BJ (cell line): ENCODE data around the gene SCN11A. TPM values are rescaled to one million over a fixed set of nuclear protein-coding genes. Genes with fewer than 3 reads are reported as not detected.

Source experiments
- CTCF ChIA-PET: fragments of 350-600 bp; formaldehyde crosslinking; extraction: SDS; loops from one replicate; lab custom pipeline; 2021; ENCODE audit warnings: antibody characterized with exemption, inconsistent platforms; lab: Yijun Ruan, JAX
- POLR2A ChIA-PET: fragments of 300-600 bp; sonication (Branson Sonifier 250); formaldehyde crosslinking; extraction: SDS; loops from one replicate; lab custom pipeline; 2021; ENCODE audit warnings: antibody characterized with exemption; lab: Charles Lee
- DNase-seq: peaks from one replicate; pipeline ENCODE4 v3.0.0-alpha.2; 2011; ENCODE audit warnings: low read depth
- H3K27me3 ChIP-seq: 2 replicates; pipeline ENCODE4 v1.6.0; 2011; ENCODE audit warnings: low read length; ENCODE audit not compliant: control insufficient read depth, insufficient read depth
- H3K36me3 ChIP-seq: 2 replicates; pipeline ENCODE4 v1.5.1; 2011; ENCODE audit warnings: low read length; ENCODE audit not compliant: control insufficient read depth, insufficient read depth
- H3K4me3 ChIP-seq: 2 replicates; pipeline ENCODE4 v1.5.1; 2011; ENCODE audit warnings: low read depth, mild to moderate bottlenecking, control low read depth, low read length
- polyA plus RNA-seq: library from polyadenylated mRNA; depleted of rRNA; stranded (reverse); fragments of >200 nt; gene quantifications from 2 replicates; pipeline ENCODE4 v1.2.3, GENCODE V29; 2011
- TF ChIP-seq, protein P1 (sequence below): IDR thresholded peaks from 2 replicates; pipeline ENCODE4 v1.5.1; 2011; ENCODE audit warnings: low read depth, mild to moderate bottlenecking, control low read depth, inconsistent platforms, low read length, moderate library complexity; ENCODE audit not compliant: insufficient read depth

The SCN11A gene
- polyA plus RNA-seq, 1 experiment = 0.02 TPM

DNA sequence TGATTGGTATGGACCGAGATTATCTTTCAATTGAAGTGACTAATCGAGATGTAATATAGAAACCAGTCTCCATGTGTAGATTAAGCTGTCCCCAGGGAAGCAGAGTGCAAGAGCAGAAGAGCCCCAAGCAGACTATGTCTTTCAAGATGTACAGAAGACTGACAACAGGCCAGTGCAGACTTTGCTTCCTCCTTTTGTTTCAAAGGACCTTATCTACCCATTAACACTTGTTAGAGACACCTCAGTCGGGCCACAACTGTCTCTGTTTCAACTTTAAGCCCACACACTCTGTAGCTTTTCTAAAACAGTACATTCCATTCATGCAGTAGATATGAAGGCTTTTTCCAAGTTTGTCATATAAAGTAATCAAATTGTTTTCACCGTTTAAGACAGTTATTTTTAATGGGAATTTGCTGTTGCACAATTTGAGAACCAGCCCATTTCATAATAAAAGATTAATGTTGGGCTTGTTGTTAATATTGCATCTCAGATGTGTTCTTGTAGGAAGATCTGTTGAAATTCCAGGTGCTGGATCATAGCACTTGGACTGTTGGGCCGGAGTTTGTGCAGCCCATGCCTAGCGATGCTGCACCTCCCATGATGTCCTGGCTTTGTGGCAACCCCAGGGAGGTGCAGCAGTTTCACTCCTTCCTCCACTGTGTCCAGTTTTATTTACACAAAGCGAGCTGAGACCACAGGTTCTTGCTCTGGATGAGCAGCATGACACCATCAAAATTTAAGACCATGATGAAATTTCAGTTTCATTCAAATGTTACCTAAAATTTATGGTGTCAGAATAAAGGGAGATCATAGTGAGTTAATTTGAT lies 43.3 kb upstream of the SCN11A start:
- Histone ChIP-seq H3K36me3 (peaks cover 34% of the 10 kb centered on the region), H3K4me3 (no peak overlapping the region), H3K27me3 (no peaks in the 10 kb centered on the region)
- TF ChIP-seq, protein P1, sequence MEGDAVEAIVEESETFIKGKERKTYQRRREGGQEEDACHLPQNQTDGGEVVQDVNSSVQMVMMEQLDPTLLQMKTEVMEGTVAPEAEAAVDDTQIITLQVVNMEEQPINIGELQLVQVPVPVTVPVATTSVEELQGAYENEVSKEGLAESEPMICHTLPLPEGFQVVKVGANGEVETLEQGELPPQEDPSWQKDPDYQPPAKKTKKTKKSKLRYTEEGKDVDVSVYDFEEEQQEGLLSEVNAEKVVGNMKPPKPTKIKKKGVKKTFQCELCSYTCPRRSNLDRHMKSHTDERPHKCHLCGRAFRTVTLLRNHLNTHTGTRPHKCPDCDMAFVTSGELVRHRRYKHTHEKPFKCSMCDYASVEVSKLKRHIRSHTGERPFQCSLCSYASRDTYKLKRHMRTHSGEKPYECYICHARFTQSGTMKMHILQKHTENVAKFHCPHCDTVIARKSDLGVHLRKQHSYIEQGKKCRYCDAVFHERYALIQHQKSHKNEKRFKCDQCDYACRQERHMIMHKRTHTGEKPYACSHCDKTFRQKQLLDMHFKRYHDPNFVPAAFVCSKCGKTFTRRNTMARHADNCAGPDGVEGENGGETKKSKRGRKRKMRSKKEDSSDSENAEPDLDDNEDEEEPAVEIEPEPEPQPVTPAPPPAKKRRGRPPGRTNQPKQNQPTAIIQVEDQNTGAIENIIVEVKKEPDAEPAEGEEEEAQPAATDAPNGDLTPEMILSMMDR = no peak
- no peak for DNase-seq
- CTCF ChIA-PET = interaction anchor here (2.6 kb wide), 1 partner anchor 197 kb away, joined by 11 read pairs; no protein-coding TSS in a partner anchor
- POLR2A ChIA-PET = interaction anchor here (0.6 kb wide), 1 partner anchor 42 kb away, joined by 3 read pairs; no protein-coding TSS in a partner anchor

DNA sequence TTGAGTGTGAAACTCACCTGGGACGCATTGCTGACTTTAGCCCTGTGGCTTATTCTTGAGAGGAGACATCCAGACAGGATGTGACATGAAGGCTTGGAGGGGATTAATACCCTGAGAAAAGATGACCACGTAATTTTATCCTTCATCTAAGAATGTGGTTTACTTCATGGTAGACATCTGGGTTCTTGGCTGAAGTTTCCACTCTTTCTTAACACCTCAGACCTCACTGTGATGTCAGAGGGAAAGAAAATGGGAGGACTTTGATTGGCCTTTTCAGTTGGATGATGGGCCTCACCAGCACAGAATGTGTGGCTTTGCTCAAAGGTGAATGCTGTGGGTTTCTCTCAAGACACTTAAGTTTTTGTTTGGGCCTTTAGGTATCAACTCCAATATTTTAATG lies 39.2 kb upstream of the SCN11A start:
- Histone ChIP-seq H3K27me3 (no peaks in the 10 kb centered on the region), H3K36me3 (peaks cover 8% of the 10 kb centered on the region), H3K4me3 (no peak overlapping the region)
- no peak for DNase-seq
- TF ChIP-seq, protein P1 = no peak
- ChIA-PET POLR2A (no interaction called here), CTCF (interaction anchor here (1.9 kb wide), 1 partner anchor 197 kb away, joined by 5 read pairs; no protein-coding TSS in a partner anchor)

DNA sequence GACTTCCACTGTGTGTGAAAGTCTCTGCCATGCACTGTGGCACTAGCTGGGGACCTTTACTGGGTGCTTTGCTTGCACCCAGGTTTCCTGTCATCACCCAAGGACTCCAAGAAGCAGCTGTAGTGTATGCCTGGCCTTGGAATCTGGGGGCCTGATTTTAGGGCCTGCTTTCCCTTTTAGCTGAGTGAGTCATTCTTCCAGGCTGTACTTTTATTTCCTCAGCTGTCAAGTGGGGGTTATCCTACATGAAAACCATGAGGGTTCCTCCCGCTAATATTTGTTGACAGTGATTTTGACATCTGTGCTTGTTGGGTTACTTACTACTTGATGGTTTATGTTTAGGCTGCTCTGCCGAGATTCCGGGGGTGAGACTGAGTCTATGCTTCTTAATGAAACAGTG lies 37.1 kb upstream of the SCN11A start:
- ChIA-PET CTCF (interaction anchor here (1.3 to 2.4 kb wide), 3 partner anchors 12 to 58 kb away, joined by 4 to 10 read pairs (median 5); no protein-coding TSS in a partner anchor), POLR2A (no interaction called here)
- Histone ChIP-seq H3K27me3 (no peaks in the 10 kb centered on the region), H3K4me3 (no peak overlapping the region), H3K36me3 (peaks cover 6% of the 10 kb centered on the region)
- TF ChIP-seq, protein P1 = no peak
- no peak for DNase-seq

DNA sequence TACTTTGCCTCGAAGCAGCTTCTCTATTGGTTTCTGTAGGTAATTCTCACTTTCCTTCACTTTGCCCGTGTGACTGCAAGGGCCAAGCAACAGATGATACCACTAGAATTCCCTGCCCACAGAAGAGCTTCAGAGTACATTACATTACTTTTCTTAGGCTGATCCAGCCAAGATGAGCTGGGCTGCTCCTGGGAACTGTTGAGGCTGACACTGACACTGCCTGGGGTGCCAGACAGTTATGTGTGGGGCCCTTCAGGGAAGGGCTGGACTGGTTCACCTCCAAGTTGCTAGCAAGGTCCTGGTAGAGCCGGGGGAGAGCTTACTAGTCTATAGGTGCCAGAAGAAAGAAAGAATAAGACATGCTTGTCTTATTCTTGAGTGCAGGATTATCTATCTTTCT lies 36.7 kb upstream of the SCN11A start:
- ChIA-PET POLR2A (no interaction called here), CTCF (interaction anchor here (1.2 to 2.4 kb wide), 6 partner anchors 8 to 200 kb away, joined by 3 to 10 read pairs (median 4); no protein-coding TSS in a partner anchor)
- H3K4me3 ChIP-seq = no peak overlapping the region
- peaks cover 6% of the 10 kb centered on the region for H3K36me3 ChIP-seq
- TF ChIP-seq, protein P1 = no peak
- DNase-seq = no peak
- no peaks in the 10 kb centered on the region for H3K27me3 ChIP-seq

DNA sequence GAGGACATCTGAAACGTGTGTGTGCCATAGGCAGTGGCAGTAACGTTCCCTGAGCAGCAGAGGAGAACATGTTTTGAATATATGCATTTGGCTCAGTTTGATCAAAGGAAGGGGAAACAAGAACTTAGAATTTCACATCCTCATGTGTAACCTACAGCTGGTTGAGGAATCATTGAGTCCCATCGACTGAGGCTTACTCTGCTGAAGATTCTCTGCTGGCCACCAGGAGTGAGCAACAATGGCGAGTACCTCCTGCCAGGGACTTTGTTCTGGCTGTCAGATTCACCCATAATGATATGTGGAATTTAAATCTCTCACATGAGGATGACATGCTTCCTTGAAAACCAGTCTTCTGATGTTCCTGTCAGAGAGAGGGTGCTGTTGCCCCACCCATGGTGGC lies 34.4 kb upstream of the SCN11A start:
- ChIA-PET POLR2A (no interaction called here), CTCF (no interaction called here)
- H3K4me3 ChIP-seq = no peak overlapping the region
- TF ChIP-seq, protein P1 = no peak
- no peak for DNase-seq
- H3K27me3 ChIP-seq = no peaks in the 10 kb centered on the region
- H3K36me3 ChIP-seq = peaks cover 5% of the 10 kb centered on the region
